ENCODE results near the gene SPTBN1.
"Not testable (repeated sequence)": the region's sequence is repeated elsewhere in the genome, so short reads cannot be mapped to it uniquely, and the experiment has no call there.

Gene SPTBN1

GRCh38 chr2:54471221-54471711 lies 15.1 kb downstream of the SPTBN1 start:
- DNase-seq, result peak; percentile 45 to 79

- no peak for DNase-seq
These were observed 17.7 kb downstream of the SPTBN1 start for GRCh38 chr2:54473851-54474250.

GRCh38 chr2:54475285-54475684 lies 19.2 kb downstream of the SPTBN1 start:
- no peak for DNase-seq

GRCh38 chr2:54475919-54476318 lies 19.8 kb downstream of the SPTBN1 start:
- no peak for DNase-seq

GRCh38 chr2:54476852-54477251 lies 20.7 kb downstream of the SPTBN1 start:
- DNase-seq, result no peak

GRCh38 chr2:54477896-54478295 lies 21.8 kb downstream of the SPTBN1 start:
- no peak for DNase-seq

GRCh38 chr2:54478899-54479298 lies 22.8 kb downstream of the SPTBN1 start:
- no peak for DNase-seq

GRCh38 chr2:54479424-54479823 lies 23.3 kb downstream of the SPTBN1 start:
- no peak for DNase-seq

- DNase-seq, result no peak
These were observed 23.9 kb downstream of the SPTBN1 start for GRCh38 chr2:54480025-54480424.

- DNase-seq, result no peak
These were observed 25.6 kb downstream of the SPTBN1 start for GRCh38 chr2:54481686-54482085.

- DNase-seq, result peak in 1 of 2 experiments; percentile 61
These were observed 26.6 kb downstream of the SPTBN1 start for GRCh38 chr2:54482715-54483114.

GRCh38 chr2:54483426-54483825 lies 27.3 kb downstream of the SPTBN1 start:
- no peak for DNase-seq

GRCh38 chr2:54485756-54486155 lies 29.6 kb downstream of the SPTBN1 start:
- DNase-seq, result not testable (repeated sequence)

- no peak for DNase-seq
These were observed 30.6 kb downstream of the SPTBN1 start for GRCh38 chr2:54486766-54487165.

- DNase-seq, result no peak
These were observed 34.7 kb downstream of the SPTBN1 start for GRCh38 chr2:54490863-54491262.

GRCh38 chr2:54492335-54492734 lies 36.2 kb downstream of the SPTBN1 start:
- DNase-seq, result no peak

GRCh38 chr2:54494087-54494486 lies 38.0 kb downstream of the SPTBN1 start:
- DNase-seq, result no peak

- DNase-seq, result no peak
These were observed 40.8 kb downstream of the SPTBN1 start for GRCh38 chr2:54496920-54497319.

- DNase-seq, result peak in 1 of 2 experiments; percentile 44
These were observed 41.9 kb downstream of the SPTBN1 start for GRCh38 chr2:54497763-54498680.

- peak; percentile 52 to 73 for DNase-seq
These were observed 43.5 kb downstream of the SPTBN1 start for GRCh38 chr2:54499661-54500060.

GRCh38 chr2:54500404-54501205 lies 44.5 kb downstream of the SPTBN1 start:
- no peak for DNase-seq

- no peak for DNase-seq
These were observed 46.6 kb downstream of the SPTBN1 start for GRCh38 chr2:54502731-54503130.

GRCh38 chr2:54503192-54503591 lies 47.1 kb downstream of the SPTBN1 start:
- DNase-seq, result peak in 1 of 2 experiments; percentile 15

- no peak for DNase-seq
These were observed 47.7 kb downstream of the SPTBN1 start for GRCh38 chr2:54503828-54504227.
